ENCODE measurements around the gene CITED1. TPM values are rescaled to one million over a fixed set of nuclear protein-coding genes. Genes with fewer than 3 reads are reported as not detected.
A peak's percentile ranks its signal among the peaks of the same experiment; 100 is the strongest.
"Not testable (repeated sequence)": the region's sequence is repeated elsewhere in the genome, so short reads cannot be mapped to it uniquely, and the experiment has no call there.

Gene CITED1
- total and polyA plus RNA-seq, 8 donors, result 0.49 to 1.5 (median 1.1) TPM; not detected in 2

DNA sequence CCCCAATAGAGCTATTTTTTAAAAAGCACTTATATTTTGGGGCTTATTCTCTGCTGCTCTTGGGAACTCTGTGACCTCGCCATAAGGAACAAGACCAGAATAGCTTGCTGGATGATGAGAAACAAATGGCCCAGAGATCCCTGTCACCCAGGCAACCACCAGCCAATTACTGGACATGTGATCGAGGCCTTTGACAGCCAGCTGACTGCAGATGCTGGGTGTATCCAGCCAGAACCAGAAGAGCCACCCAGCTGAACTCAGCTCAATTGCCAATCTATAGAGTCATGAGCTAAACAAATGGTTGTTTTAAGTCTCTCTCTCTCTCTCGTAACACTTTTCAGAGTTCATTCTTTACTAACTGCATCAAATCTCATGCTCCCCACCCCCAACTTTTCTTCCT is 24.4 kb upstream of the CITED1 start:
- H3K9me3 ChIP-seq, result no peaks in the 10 kb centered on the region
- H3K4me1 ChIP-seq, result no peaks in the 10 kb centered on the region
- H3K27ac ChIP-seq, result no peak overlapping the region
- TF ChIP-seq, protein P1, sequence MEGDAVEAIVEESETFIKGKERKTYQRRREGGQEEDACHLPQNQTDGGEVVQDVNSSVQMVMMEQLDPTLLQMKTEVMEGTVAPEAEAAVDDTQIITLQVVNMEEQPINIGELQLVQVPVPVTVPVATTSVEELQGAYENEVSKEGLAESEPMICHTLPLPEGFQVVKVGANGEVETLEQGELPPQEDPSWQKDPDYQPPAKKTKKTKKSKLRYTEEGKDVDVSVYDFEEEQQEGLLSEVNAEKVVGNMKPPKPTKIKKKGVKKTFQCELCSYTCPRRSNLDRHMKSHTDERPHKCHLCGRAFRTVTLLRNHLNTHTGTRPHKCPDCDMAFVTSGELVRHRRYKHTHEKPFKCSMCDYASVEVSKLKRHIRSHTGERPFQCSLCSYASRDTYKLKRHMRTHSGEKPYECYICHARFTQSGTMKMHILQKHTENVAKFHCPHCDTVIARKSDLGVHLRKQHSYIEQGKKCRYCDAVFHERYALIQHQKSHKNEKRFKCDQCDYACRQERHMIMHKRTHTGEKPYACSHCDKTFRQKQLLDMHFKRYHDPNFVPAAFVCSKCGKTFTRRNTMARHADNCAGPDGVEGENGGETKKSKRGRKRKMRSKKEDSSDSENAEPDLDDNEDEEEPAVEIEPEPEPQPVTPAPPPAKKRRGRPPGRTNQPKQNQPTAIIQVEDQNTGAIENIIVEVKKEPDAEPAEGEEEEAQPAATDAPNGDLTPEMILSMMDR (IDR thresholded peaks at IDR 0.05), result no peak
- intact Hi-C loops (cut with DNase I), result no loop called here
- no peak overlapping the region for H3K4me3 ChIP-seq
- H3K27me3 ChIP-seq, result no peaks in the 10 kb centered on the region
- FAIRE-seq, result no peak
- no peak for ATAC-seq
- WGBS, 2 donors, result 80 to 93% methylated on average over 3 of the region's 3 CpGs
- no peaks in the 10 kb centered on the region for H3K36me3 ChIP-seq
- DNase-seq, result no peak

DNA sequence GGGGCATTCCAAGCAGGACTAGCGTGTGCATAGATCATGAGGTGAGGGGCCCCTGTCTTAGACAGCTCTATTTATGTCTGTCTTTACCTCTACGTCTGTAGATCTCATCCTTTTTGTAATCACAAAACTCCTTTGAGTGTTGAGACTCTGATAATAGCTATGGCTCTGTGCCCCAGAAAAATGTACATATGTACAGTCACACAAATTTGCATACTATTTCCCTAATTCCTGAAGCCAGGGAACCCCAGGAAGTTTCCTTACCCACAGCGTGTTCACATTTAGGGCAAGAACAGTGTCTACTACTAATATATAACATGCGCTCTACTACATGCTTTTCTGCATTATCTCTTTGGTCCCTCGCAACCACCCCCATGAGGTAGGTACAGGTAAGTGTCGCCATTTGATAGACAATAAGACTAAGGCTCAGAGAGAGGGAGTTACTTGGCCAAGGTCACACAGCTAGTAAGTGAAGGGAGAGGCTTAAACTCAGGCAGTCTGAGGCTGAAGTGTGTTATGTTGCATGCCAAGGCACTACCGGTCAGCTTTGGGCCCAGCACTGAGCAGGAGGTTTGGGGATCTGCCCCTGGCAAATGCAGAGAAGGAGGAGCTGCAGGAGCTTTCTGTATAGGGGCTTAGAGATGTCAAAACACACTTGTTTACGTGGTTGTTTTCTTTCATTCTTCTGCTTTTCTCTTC is 21.0 kb upstream of the CITED1 start:
- DNase-seq (no peak), FAIRE-seq (no peak), ATAC-seq (no peak)
- no peaks in the 10 kb centered on the region for H3K36me3 ChIP-seq
- H3K27me3 ChIP-seq, result no peaks in the 10 kb centered on the region
- H3K4me3 ChIP-seq, result no peak overlapping the region
- intact Hi-C loops (cut with DNase I), result no loop called here
- no peaks in the 10 kb centered on the region for H3K9me3 ChIP-seq
- WGBS, 2 donors, result 68 to 88% methylated on average over 8 of the region's 8 CpGs
- TF ChIP-seq, protein P1 (IDR thresholded peaks at IDR 0.05), result no peak
- H3K4me1 ChIP-seq, result no peaks in the 10 kb centered on the region
- H3K27ac ChIP-seq, result no peak overlapping the region

DNA sequence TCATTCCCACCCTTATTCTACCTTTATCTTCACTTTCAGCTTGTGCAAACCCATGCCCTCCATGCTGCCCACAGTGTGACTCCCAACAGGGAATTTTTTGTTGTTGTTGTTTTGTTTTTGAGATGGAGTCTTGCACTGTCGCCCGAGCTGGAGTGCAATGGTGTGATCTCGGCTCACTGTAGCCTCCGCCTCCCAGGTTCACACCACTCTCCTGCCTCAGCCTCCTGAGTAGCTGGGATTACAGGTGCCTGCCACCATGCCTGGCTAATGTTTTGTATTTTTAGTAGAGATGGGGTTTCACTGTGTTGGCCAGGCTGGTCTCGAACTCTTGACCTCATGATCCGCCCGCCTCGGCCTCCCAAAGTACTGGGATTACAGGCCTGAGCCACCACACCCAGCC is 13.9 kb upstream of the CITED1 start:
- WGBS, 2 donors, result 91 to 96% methylated on average over 8 of the region's 8 CpGs
- H3K36me3 ChIP-seq; H3K4me3 ChIP-seq; H3K27ac ChIP-seq; H3K27me3 ChIP-seq; ATAC-seq; H3K4me1 ChIP-seq; FAIRE-seq; intact Hi-C loops (cut with DNase I); DNase-seq; H3K9me3 ChIP-seq: not testable (repeated sequence)

DNA sequence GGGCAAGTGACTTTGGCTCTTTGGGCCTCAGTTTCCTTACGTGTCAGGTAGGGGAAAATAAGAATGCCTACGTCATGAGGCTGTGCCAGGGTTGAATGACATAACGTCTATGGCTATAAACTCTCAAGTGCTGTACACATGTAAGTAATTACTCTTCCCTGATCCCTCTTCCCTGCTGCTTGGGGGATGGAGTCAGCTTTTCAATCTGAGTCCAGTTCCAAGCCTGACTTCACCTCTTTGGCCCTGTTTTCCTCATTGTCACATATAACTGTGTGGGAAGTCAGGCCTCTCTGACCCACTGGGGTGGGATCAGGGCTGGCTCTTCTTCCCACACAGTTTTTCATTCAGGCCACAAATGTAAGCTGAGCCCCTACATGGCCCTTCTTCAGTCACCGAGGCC is 11.4 kb upstream of the CITED1 start:
- Histone ChIP-seq H3K27ac (no peak overlapping the region), H3K27me3 (peaks cover 0 to 14% (median 0%) of the 10 kb centered on the region in 4 donors), H3K4me1 (no peaks in the 10 kb centered on the region), H3K4me3 (no peak overlapping the region), H3K36me3 (no peaks in the 10 kb centered on the region), H3K9me3 (no peaks in the 10 kb centered on the region)
- WGBS, 2 donors, result 86 to 89% methylated on average over 4 of the region's 4 CpGs
- ATAC-seq (no peak), DNase-seq (no peak), FAIRE-seq (no peak)
- TF ChIP-seq, protein P1 (IDR thresholded peaks at IDR 0.05), result no peak
- intact Hi-C loops (cut with DNase I), result no loop called here

DNA sequence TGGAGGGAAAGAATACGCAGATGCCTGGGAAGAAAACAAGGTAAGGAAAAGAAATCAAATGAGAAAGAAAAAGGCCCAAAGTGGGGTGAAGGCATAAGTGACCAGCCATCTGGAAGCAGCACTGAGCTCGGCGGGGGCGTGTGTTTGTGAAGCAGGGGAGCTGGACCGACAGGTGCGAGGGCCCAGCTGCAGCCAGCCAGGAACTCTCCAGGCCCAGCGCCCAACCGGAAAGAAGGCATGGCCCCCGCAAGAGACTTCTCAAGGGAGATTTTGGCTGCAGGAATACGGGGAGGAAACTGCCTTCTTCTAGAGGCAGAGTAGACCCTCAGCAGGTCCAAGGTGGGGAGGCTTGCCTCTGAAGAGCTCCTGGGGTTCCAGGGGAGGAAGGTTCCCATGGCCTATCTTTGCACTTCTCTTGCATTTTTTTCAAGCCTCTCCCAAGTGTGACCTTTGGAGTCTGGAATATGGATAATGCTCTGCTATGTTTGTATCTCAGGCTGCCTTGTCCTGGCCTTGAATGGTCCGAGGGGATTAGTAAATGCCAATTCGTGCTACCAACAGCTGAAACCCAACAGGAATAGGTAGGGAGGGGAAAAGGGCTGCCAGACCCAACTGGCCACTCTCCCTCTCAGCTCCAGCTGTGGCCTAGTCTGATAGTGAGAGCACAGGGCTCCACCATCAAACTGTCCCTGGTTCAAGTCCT is 10.8 kb upstream of the CITED1 start:
- peaks cover 0 to 20% (median 2%) of the 10 kb centered on the region in 4 donors for H3K27me3 ChIP-seq
- WGBS, 2 donors, result 28 to 34% methylated on average over 12 of the region's 12 CpGs
- peak in 2 of 6 donors; percentile 19 to 34 for DNase-seq
- H3K9me3 ChIP-seq, result no peaks in the 10 kb centered on the region
- H3K4me1 ChIP-seq, result no peaks in the 10 kb centered on the region
- ATAC-seq, result peak in 3 of 4 donors; percentile 60 to 73 (median 65)
- no peaks in the 10 kb centered on the region for H3K36me3 ChIP-seq
- intact Hi-C loops (cut with DNase I), result no loop called here
- H3K27ac ChIP-seq, result no peak overlapping the region
- no peak for FAIRE-seq
- TF ChIP-seq, protein P1 (IDR thresholded peaks at IDR 0.05), result no peak
- H3K4me3 ChIP-seq, result no peak overlapping the region

All from pancreas (tissue), 10 donors.